HepG2 (cell line): ENCODE measurements around the gene DNM3. TPM values are rescaled to one million over a fixed set of nuclear protein-coding genes. Genes with fewer than 3 reads are reported as not detected.
A peak's percentile ranks its signal among the peaks of the same experiment; 100 is the strongest.

Source experiments
- ARID3A ChIP-seq: IDR thresholded peaks from 2 replicates; pipeline ENCODE4 v1.6.1; 2012; ENCODE audit warnings: low read depth, low read length, improper control_type of control experiment
- ATRX ChIP-seq: sonication (generic); formaldehyde crosslinking; IDR thresholded peaks from 2 replicates; pipeline ENCODE4 v1.4.0; 2020; ENCODE audit warnings: missing genetic modification reagents, borderline replicate concordance
- CTCF ChIP-seq: sonication (generic); formaldehyde crosslinking; IDR thresholded peaks from 2 replicates; pipeline ENCODE4 v1.5.0; 2020; ENCODE audit warnings: mild to moderate bottlenecking, missing genetic modification reagents, moderate library complexity
- FOXA3 ChIP-seq: IDR thresholded peaks from 2 replicates; pipeline ENCODE4 v1.6.1; 2016; ENCODE audit warnings: missing genetic modification reagents, missing compliant biosample characterization
- HNF1B ChIP-seq: sonication (generic); formaldehyde crosslinking; IDR thresholded peaks from 2 replicates; pipeline ENCODE4 v1.5.1; 2020; ENCODE audit warnings: mild to moderate bottlenecking, moderate library complexity, missing genetic modification reagents
- KDM3A ChIP-seq: IDR thresholded peaks from 2 replicates; pipeline ENCODE4 v1.6.1; 2018; ENCODE audit warnings: low read depth, missing compliant biosample characterization
- KDM5B ChIP-seq: sonication (generic); formaldehyde crosslinking; IDR thresholded peaks from 2 replicates; pipeline ENCODE4 v1.4.0; 2020; ENCODE audit warnings: missing genetic modification reagents, mild to moderate bottlenecking, borderline replicate concordance
- POLR2G ChIP-seq: fragments of 200-400 bp; formaldehyde crosslinking; IDR thresholded peaks from 2 replicates; pipeline ENCODE4 v1.6.1; 2018; ENCODE audit warnings: mild to moderate bottlenecking, low read depth, low read length, moderate library complexity
- SMC3 ChIP-seq: IDR thresholded peaks from 2 replicates; pipeline ENCODE4 v1.6.1; 2011; ENCODE audit warnings: low read length, improper control_type of control experiment
- SNAI1 ChIP-seq: sonication (generic); formaldehyde crosslinking; IDR thresholded peaks from 2 replicates; pipeline ENCODE4 v1.5.0; 2020; ENCODE audit warnings: mild to moderate bottlenecking, missing genetic modification reagents, borderline replicate concordance
- STAG1 ChIP-seq: sonication (generic); formaldehyde crosslinking; IDR thresholded peaks from 2 replicates; pipeline ENCODE4 v1.4.0; 2020; ENCODE audit warnings: missing genetic modification reagents
- SUZ12 ChIP-seq: fragments of 150-350 bp; IDR thresholded peaks from 2 replicates; pipeline ENCODE4 v1.6.1; 2014; ENCODE audit warnings: low read depth, low read length
- YEATS2 ChIP-seq: sonication (generic); formaldehyde crosslinking; IDR thresholded peaks from 2 replicates; pipeline ENCODE4 v1.4.0; 2020; ENCODE audit warnings: missing genetic modification reagents, borderline replicate concordance
- ZNF232 ChIP-seq: sonication (generic); formaldehyde crosslinking; IDR thresholded peaks from 2 replicates; pipeline ENCODE4 v1.4.0; 2020; ENCODE audit warnings: missing genetic modification reagents, borderline replicate concordance
- ZNF3 ChIP-seq: IDR thresholded peaks from 2 replicates; pipeline ENCODE4 v1.7.0; 2017; ENCODE audit warnings: inconsistent platforms
- ZNF597 ChIP-seq: sonication (generic); formaldehyde crosslinking; IDR thresholded peaks from 2 replicates; pipeline ENCODE4 v1.5.0; 2020; ENCODE audit warnings: missing genetic modification reagents
- ZNF644 ChIP-seq: IDR thresholded peaks from 2 replicates; pipeline ENCODE4 v1.6.1; 2016; ENCODE audit warnings: low read depth
- polyA plus RNA-seq, 8 experiments: library from polyadenylated mRNA; depleted of rRNA in 3 of 8; stranded (reverse) in 7 of 8; unstranded in 1 of 8; fragments of >200 nt; fragmentation: Illumina TruSeq in 4 of 8; extraction: Trizol in 4 of 8; gene quantifications; 2 replicates each; pipeline versions ENCODE4 v1.2.1 to v1.2.3, GENCODE V29; 2011 to 2016; ENCODE audit warnings: low read depth in 4 of 8, missing spikeins in 1 of 8, mixed read lengths in 1 of 8; ENCODE audit not compliant: insufficient read depth in 1 of 8
- total RNA-seq, 5 experiments: library from RNA; depleted of rRNA; stranded (reverse); fragments of >200 nt; fragmentation: Illumina TruSeq; extraction: Trizol; gene quantifications; 2 replicates each; pipeline ENCODE4 v1.2.3, GENCODE V29; 2016; ENCODE audit warnings: low read depth in 1 of 5
- TF ChIP-seq, protein P1 (sequence below): sonication (generic); formaldehyde crosslinking; IDR thresholded peaks from 2 replicates; pipeline ENCODE4 v1.5.0; 2020; ENCODE audit warnings: mild to moderate bottlenecking, missing genetic modification reagents
- TF ChIP-seq, protein P2 (sequence below): sonication (generic); formaldehyde crosslinking; IDR thresholded peaks from 2 replicates; pipeline ENCODE4 v1.9.0; 2022; ENCODE audit warnings: low read depth, missing genetic modification reagents

DNM3 gene
- total and polyA plus RNA-seq, 2 of the 13 experiments (the other 11 are each of a cell fraction or from before 2014, with no cell fraction given), result 0.05 TPM; not detected in 1

DNA sequence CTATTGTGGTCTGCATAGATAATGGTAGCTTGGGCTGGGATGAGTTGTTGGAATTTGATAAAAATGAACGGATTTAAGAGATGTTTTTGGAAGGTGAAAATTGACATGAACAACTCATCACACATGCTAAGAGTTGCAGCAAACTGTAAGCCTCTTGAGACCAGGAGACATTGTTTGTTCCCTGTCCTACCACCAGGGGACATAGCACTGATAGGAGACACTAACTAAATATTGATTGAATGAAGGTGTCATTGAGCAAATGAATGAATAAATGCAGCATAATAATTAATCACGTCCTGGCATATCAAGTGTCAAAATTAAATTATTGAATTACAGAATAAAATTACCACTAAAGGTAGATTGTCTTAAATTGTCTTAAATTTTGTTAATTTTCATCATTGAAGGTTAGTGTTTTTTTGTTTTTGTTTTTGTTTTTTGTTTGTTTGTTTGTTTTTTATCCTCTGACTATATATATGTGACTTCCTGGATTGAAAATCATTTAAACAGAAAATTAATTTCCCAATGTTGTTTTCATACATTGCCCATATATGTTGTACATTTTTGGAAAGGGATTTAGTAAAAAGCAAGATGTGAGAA is 293.9 kb downstream of the DNM3 start (continued):
- TF ChIP-seq, protein P1, sequence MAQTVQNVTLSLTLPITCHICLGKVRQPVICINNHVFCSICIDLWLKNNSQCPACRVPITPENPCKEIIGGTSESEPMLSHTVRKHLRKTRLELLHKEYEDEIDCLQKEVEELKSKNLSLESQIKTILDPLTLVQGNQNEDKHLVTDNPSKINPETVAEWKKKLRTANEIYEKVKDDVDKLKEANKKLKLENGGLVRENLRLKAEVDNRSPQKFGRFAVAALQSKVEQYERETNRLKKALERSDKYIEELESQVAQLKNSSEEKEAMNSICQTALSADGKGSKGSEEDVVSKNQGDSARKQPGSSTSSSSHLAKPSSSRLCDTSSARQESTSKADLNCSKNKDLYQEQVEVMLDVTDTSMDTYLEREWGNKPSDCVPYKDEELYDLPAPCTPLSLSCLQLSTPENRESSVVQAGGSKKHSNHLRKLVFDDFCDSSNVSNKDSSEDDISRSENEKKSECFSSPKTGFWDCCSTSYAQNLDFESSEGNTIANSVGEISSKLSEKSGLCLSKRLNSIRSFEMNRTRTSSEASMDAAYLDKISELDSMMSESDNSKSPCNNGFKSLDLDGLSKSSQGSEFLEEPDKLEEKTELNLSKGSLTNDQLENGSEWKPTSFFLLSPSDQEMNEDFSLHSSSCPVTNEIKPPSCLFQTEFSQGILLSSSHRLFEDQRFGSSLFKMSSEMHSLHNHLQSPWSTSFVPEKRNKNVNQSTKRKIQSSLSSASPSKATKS (CRISPR knock-in tag), result no peak
- no peak for TF ChIP-seq ZNF597
- TF ChIP-seq KDM5B (CRISPR knock-in tag), result no peak
- TF ChIP-seq ZNF232 (CRISPR knock-in tag), result no peak
- no peak for TF ChIP-seq HNF1B
- TF ChIP-seq KDM3A (CRISPR knock-in tag), result no peak
- no peak for TF ChIP-seq SUZ12
- no peak for TF ChIP-seq ZNF644 (CRISPR knock-in tag)
- TF ChIP-seq SMC3, result peak; percentile 61
- no peak for TF ChIP-seq ZNF3 (CRISPR knock-in tag)
- peak; percentile 58; the same call in 1 of the 2 replicates for TF ChIP-seq ARID3A
- no peak for TF ChIP-seq POLR2G
- TF ChIP-seq STAG1 (CRISPR knock-in tag), result peak; percentile 52
- TF ChIP-seq, protein P2, sequence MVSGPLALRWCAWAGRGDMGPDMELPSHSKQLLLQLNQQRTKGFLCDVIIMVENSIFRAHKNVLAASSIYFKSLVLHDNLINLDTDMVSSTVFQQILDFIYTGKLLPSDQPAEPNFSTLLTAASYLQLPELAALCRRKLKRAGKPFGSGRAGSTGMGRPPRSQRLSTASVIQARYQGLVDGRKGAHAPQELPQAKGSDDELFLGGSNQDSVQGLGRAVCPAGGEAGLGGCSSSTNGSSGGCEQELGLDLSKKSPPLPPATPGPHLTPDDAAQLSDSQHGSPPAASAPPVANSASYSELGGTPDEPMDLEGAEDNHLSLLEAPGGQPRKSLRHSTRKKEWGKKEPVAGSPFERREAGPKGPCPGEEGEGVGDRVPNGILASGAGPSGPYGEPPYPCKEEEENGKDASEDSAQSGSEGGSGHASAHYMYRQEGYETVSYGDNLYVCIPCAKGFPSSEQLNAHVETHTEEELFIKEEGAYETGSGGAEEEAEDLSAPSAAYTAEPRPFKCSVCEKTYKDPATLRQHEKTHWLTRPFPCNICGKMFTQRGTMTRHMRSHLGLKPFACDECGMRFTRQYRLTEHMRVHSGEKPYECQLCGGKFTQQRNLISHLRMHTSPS (CRISPR knock-in tag), result no peak
- TF ChIP-seq YEATS2, result no peak
- peak; percentile 49 for TF ChIP-seq CTCF (CRISPR knock-in tag)
- no peak for TF ChIP-seq ATRX
- no peak for TF ChIP-seq FOXA3
- no peak for TF ChIP-seq SNAI1
